HG02943 (cell line): Measurements from ENCODE around the gene ME3.

Source experiments
- ATAC-seq: cut with Tn5 transposase; IDR thresholded peaks from one replicate; pipeline ENCODE4 v1.9.1; 2021; ENCODE audit warnings: mild to moderate bottlenecking, low read depth, moderate library complexity; ENCODE audit not compliant: unreplicated experiment

The ME3 gene

DNA sequence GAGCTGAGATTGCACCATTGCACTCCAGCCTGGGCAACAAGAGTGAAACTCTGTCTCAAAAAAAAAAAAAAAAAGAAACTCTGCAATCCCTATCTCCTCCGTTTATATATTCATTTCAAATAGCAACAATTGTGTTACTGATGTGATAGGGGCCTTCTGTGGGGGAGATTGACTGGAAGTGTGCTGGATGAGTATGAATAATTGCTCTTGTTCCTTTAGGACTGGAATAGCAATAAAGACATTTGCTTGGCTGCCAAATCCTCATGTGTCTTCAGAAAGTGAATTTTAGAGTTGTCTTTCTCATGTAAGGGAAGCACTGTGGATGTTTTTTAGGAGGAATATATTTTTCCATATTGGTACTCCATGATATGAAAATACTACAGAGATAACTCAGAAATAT, 21.1 kb upstream of the ME3 start:
- ATAC-seq = no peak

DNA sequence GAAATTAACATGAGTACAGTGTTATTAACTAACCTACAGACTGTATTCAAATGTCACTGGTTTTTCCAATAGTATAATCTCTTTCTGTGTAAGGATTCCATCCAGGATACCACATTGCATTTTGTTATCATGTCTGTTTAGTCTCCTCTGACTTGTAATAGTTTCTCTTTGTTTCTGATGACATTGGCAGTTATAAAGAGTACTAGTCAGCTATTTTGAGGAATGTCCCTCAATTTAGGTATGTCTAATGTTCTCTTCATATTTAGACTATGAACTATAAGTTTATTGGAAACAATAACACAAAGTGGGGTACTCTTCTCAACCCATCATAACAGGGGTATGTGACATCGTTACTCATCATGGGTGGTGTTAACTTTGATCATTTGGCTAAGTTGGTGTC, 20.3 kb upstream of the ME3 start:
- ATAC-seq = no peak

DNA sequence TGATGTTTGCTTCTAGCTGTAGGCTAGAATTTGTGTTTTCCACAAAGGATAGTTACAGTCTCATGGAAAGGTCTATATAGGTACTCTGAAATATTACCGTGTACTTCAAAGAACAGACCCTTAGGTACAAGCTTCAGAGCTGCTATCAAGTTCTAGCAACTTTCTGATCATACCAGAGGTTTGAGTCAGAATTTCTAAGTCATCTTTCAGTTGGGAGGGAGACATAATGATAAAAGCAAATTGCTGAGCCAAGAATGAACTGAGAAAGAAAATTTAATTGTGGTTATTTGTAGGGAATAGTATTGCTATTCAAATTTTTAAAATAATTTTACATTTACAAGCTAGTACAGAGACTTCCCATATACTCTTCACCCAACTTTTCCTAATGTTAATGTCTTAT, 19.9 kb upstream of the ME3 start:
- no peak for ATAC-seq

DNA sequence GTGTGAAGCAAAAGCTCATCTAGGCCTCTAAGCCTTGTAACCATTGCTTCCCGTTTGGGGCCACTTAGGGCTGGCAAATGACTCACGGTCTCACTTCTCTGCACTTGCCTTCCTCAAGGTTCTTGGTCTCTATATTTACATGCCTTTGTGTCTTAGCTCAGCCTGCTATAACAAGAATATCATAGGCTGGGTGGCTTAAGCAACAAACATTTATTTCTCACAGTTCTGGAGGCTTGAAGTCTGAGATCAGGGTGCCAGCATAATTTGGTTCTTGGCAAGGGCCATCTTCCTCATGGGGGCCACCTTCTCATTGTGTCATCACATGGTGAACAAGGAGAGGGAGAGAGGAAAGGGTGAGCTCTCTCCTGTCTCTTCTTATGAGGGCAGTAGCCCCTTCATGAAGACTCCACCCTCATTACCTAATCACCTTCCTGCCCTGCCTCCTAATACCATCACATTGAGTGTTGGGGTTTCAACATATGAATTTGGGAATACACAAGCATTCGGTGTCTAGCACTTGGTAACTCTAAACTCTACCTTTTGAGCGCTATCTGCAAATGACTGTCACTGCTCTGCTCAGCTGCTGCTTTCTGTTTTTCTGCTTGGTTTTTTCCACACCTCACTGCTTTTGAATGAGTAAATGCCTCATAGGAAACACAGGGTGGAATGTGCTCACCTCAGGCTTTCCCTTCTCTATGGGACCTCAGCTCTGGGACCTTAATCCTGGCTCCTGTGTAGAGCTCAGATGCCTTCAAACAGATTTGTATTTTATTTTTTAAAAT, 16.2 kb upstream of the ME3 start:
- ATAC-seq = no peak

DNA sequence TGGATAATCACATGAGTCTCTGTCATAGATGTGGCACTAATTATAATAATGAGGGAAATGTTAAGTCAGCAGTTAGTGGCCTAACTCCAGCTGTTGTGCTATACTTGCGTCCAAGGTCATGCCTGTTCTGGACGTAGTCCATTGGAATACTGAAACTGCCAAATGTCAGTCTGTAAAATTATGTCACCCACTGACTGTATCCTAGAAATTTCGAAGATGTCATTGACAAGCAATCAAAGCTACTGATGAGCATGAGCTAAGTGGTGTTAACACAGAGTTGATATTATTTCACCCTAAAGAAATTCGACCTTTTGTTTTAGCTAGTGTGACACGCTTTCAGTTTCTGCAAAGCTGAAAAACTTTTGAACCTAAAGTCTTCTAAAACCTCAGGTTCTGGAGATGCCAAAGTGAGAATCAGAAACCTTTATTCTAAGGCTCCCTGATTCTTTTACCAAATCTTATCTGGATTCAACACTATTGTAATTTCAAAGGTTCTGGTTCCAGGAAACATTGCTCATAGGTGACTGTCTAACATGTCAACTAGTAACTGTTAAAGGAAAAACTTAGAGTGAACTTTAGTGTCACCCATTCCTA, 14.9 kb upstream of the ME3 start:
- ATAC-seq = no peak

DNA sequence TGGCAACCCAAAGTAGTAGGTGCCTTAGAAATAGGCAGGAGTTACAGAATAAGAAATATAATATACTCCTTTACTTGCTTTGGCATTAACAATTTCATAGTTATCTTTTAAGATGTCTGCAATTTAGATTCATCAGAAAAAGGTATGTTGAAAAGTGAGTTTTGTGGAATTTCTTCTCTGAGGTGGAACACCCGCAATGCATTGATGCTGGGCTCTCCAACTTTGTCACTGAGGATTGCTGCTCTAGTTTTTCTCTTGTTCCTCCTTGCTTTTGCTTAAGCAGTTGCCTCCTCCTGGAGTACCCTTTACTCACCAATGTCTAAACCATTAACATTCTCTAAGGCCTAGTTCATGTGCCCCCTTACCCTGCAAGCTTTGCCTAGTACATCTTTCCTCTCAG, 14.1 kb upstream of the ME3 start:
- no peak for ATAC-seq

DNA sequence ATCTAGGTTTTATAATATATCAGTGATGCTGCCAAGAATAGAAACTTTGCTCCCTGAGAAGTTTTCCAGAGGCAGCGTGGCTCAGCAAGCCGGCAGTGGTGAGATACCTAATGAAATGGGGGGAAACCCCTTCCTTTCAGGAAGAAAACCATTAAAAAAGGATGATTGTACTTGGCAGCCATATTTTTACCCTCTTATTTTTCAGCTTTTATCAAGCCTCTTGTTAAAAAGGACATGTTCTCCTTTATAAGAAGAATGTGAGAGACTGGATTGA, 9.0 kb upstream of the ME3 start:
- ATAC-seq = no peak

DNA sequence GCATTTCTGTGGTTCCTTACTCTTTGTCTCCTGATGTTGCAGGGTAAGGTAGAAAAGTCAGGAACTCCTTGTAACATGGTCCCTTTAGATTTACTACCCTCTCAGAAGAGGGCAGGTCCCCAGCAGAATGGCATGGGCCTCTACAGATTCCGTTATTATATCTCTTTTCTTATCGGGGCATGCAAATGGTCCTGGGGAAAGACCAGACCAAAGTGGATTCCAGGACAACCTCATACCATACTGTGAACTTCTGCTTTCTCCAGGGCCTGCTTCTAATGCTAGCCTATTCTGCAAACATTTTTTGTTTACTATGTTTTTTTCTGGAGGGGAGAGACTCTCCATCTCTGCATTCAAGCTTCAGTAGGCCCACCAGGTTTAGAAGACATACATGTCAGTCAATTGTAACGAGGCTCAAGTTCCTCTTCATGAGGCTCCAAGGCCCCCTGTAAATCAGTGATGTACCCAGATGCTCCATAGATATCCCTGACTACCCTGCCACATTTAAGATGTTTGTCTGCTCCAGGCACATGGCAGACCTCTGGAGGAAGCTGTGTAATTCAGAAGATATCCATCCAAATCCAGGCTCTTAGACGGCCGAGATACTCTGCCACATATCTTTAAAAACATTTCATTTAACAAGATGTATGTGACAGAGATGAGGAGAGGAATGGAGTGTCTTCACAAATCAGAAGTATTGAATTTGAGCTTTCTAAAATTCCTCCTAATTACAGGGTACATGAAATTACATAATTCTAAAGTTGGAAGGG, 8.5 kb upstream of the ME3 start:
- ATAC-seq = no peak

DNA sequence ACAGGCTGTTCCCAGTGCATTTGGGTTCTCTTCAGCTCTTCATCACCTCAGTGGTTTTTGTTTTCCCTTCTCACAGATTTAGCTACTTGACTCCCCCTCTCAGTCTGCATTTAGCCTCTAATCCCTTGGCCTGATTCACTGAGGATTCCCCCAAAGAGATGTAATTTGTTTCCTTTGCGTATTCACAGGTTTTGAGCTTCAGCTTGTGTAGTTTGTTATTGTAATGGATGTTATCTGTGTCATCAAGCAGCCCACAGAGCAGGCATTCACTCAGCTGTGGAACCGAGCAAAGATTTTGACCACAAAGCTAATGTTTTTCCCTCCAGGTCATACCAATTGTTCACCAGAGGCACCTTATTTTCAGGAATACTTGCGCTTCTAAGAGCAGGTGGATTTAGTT, 6.4 kb upstream of the ME3 start:
- no peak for ATAC-seq

DNA sequence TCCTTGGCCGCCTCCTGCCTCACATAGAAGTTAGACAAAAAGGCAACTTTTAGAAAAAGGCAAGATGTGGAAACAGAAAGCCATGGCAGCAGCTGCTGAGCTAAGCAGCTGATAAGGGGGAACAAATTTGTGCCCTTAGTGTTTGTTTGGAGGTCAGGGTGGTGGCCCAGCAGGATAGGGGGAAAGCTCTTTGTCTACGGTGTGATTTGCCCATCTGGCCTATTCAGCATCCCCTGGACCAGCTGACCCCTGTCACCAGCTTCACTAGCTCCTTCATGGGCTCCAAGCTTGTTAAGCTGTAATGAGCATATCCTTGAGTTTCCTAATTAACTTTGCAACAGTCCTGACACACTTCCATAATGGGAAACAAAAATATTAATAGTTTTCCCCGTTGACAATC, 5.9 kb upstream of the ME3 start:
- no peak for ATAC-seq

DNA sequence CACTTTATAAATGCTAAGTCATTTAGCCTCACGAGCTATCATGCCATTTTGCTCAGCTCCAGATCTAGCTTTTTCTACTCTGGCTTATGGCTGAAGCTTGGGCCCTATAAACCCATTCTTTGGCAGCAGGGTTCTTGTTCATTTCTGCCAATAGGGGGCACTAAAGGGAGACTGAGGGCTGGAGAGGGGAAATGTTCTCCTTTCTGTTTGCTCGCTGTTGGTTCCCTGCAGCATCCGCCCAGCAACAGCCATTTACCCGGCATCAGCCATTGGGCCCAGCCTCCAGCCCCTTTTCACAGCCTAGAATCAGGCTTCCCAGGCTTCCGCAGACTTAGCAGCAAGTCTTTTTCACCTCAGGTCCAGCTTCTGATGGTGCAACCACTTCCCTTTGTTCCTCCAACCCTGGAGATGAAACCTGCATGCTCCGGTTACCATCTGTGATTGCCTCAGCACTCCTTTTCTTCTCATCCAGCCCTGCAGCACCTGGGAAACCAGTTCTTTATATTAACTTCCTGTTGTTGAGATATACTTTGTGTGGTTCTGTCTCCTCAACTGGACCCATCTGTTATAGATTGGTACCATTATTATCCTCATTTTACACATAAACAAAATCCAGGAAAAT, 4.2 kb upstream of the ME3 start:
- ATAC-seq = no peak

DNA sequence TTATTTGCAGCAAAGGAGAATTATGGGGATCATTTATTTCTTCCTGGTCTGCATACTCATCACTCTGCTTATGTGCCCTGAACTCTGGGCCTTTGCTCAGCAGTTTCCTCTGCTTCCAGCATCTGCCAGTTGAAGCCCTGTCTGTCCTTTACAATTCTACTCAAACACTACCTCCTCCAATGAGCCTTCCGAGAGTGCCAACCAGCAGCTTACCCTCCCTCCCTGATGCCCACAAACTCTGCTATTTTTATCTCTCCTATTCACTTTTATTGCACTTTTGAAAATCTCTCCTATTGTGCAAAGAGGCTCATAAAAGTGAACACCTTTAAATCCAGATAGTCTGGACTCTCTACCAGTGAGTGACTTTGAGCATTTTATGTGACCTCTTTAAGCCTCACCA, 3.6 kb upstream of the ME3 start:
- ATAC-seq = no peak

DNA sequence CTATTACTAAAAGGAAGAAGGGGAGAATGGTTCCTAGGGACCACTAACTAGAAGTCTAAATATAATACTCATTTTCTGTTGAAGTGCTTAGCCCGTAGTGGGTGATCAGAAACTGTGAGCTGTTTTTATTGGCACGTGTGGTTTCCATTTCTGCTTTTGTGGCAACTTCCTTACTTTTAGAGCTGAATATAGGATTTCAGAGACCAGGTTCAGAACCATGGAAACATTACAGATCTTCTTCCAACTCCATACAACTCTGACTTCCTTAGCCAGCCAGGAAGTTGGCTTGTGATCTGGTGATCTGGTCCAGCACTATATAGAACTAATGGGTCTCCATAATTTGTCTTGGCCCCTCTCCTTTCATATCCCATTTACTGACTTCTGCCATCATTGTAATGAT, 2.6 kb upstream of the ME3 start:
- ATAC-seq = no peak

DNA sequence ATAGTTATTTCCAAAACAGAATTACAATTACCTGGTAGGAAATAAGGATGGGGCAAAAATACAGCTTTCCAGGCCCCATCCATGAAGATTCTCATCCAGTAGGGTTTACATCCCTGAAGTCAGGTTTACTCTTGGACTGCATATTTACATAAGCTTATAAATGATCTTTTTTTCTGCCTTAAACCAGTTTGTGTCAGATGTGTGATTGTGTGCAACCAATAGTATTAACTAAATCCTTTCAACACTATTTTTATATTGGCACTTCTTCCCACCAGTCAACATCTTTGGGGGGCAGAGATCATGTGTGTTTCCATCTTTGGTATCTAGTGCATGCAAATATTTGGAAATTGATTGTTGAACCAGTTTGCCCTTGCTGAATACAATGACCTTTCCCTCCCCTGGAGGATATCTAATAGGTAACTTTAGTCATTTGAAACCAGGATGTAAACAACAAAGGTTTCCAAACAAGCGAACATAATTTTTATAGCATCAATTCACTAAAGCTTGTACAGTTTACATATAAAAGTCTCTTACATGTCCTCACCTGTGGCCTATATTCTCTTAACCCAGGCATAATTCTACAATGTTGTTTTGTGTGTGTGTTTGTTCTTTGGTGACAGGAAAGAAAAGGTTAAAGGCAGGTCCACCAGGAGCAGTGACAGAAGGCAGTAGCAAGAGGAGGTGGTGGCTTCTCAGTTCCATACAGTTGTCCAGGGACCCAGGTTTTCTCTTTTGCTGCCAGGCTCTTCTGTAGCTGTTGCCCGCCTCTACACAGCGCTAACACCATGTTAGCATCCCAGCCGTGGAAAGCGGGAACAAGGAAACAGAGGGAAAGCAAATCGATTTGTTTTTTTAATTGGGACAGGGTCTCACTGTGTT, 1.7 kb upstream of the ME3 start:
- ATAC-seq = no peak

DNA sequence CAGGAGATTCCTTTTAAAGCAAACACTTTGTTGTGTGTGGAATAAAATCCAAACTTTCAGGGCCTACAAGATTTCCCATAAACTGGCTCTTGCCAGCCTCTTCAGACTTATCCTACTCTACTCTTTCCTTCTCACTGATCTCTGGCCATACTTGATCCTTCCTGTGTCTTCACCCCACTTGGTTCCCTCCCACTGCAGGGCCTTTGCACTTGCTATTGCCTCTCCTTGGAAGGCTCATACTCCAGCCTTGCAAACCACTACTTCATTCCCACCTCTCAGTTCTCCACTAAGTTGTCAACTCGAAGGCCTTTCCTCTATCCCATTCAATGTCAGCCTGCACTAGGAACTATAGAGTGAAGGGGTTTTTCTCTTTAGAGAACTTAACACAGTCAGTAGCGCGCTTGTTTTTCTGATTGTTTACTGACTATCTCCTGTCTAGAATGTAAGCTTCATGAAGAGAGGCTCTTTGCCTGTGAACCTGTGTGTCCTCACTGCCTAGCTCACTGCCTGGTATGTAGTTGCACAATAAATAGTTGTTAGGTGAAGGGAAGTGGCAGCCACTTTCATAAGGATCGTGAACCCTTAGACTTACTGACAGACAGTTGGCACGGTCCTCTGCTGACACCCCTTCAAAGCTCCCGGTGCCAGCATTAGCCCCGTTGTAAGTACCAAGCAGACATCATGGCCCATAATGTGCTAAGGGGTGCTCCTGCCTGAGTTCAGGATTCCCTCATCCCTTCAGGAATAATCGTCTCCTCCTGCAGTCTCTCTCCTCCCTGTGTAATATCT, 833 bp upstream of the ME3 start:
- ATAC-seq = no peak

DNA sequence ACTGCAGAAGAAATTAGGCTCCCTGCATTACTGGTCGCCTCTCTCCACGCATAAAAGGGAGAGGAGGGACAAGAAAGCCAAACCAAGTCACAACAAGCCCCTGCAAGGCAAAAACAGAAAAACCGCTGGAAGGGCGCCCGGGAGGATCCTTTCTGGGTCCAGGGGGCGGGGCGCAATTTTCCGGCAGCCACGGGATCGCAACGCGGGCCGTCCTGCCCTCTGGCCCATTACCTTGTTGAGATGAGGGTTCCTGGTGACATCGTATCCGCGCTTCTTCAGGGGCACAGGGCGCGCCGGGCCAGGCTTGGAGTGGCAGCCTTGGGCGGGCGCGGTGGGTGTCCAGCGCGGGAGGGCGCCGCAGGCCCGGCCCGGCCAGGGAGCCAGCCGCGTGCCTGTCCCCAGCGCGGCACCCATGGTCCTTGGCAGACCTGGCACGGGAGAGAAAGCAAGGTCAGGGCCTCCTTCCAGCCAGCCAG, 847 bp downstream of the ME3 start:
- ATAC-seq = peak; percentile 32

DNA sequence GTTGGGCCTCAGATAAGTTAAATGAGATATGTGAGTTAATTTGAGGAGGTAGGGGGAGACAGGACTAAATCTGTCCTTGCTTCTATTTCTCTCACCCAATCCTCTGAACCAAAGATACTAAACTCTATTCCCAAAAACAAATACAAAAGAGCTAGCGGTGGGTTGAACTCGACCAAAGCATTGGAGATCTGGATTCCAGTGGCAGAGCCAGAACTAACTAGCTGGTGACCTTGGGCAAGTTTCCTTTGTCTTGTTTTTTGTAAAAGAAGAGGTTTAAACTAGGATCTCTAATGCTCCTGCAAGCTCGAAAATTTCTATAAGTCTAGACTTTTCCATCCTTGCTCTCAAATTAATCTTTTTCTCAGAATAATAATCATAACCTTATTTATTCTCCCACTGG, 1.5 kb downstream of the ME3 start:
- ATAC-seq = no peak

DNA sequence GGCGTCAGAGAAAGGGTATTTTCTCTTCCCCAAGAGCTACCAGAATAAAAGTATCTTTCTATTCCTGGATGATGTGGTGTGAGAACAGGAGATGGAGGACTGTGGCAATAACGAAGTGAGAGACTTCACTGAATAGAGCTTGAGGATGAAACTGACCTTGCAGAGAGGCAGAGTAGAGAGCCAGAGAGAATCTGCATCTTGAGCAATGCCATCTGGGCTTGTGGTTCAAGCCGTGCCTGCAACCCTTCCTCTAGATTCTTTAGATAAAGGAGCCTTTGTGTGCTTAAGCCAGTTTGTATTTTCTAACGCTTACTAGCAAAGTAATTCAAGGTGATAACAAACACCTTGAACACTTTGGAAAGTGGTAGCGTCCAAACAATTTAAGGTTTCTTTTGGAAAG, 2.2 kb downstream of the ME3 start:
- ATAC-seq = no peak

DNA sequence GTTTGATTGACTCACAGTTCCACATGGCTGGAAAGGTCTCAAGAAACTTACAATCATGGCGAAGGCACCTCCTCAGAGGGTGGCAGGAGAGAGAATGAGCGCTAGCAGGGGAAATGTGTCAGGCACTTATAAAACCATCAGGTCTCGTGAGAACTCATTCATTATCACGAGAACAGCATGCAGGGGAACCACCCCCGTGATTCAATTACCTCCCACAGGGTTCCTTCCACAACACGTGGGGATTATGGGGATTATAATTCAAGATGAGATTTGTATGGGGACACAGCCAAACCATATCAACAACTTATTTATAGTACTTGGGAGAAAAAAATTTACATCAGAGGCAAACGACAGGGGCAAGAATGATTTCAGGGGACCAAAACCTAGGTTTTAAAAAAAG, 3.0 kb downstream of the ME3 start:
- ATAC-seq = no peak

DNA sequence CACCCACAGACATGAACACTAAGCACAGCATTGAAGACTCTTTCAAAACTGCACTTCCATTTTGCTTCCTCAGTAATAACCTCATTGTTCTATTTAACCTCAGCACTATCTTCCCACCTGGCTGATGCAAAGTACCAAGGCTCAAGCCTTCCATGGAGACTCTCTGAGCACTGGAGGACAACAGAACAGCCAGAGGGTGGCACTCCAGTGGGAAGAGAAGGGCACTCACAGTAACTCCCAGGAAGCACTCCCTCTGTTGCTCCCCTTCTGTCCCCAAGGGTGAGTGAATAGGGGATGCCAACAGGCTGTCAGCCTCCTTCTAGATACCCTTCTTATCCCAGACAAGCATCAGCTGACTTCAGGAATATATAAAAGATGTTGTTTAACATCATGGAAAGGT, 3.5 kb downstream of the ME3 start:
- no peak for ATAC-seq
